ENCODE results near the gene HBP1. TPM values are rescaled to one million over a fixed set of nuclear protein-coding genes. Genes with fewer than 3 reads are reported as not detected.
"Not testable (repeated sequence)": the region's sequence is repeated elsewhere in the genome, so short reads cannot be mapped to it uniquely, and the experiment has no call there.

HBP1 gene
- total RNA-seq, 1 donor from 2014 or later = 62.1 TPM

GRCh38 chr7:107185716-107186115, 16.9 kb downstream of the HBP1 start:
- DNase-seq (ENCODE audit: low spot score) = no peak

- DNase-seq (ENCODE audit: low spot score) = no peak
These were observed 17.4 kb downstream of the HBP1 start for GRCh38 chr7:107186240-107186639.

GRCh38 chr7:107187774-107188173, 19.0 kb downstream of the HBP1 start:
- DNase-seq (ENCODE audit: low spot score) = no peak

GRCh38 chr7:107190090-107190489, 21.3 kb downstream of the HBP1 start:
- no peak for DNase-seq (ENCODE audit: low spot score)

- DNase-seq (ENCODE audit: low spot score) = no peak
These were observed 25.2 kb downstream of the HBP1 start for GRCh38 chr7:107194052-107194451.

GRCh38 chr7:107196834-107197610, 28.2 kb downstream of the HBP1 start:
- DNase-seq (ENCODE audit: low spot score) = no peak

- DNase-seq (ENCODE audit: low spot score) = no peak
These were observed 33.1 kb downstream of the HBP1 start for GRCh38 chr7:107201795-107202450.

- DNase-seq (ENCODE audit: low spot score) = no peak
These were observed 34.8 kb downstream of the HBP1 start for GRCh38 chr7:107203607-107204006.

- DNase-seq (ENCODE audit: low spot score) = no peak
These were observed 37.3 kb downstream of the HBP1 start for GRCh38 chr7:107206136-107206535.

- no peak for DNase-seq (ENCODE audit: low spot score)
These were observed 37.9 kb downstream of the HBP1 start for GRCh38 chr7:107206706-107207105.

GRCh38 chr7:107207459-107207858, 38.7 kb downstream of the HBP1 start:
- DNase-seq (ENCODE audit: low spot score) = no peak

- no peak for DNase-seq (ENCODE audit: low spot score)
These were observed 39.3 kb downstream of the HBP1 start for GRCh38 chr7:107208024-107208521.

GRCh38 chr7:107208563-107208962, 39.8 kb downstream of the HBP1 start:
- no peak for DNase-seq (ENCODE audit: low spot score)

GRCh38 chr7:107209565-107209964, 40.8 kb downstream of the HBP1 start:
- DNase-seq (ENCODE audit: low spot score) = no peak

- DNase-seq (ENCODE audit: low spot score) = no peak
These were observed 41.6 kb downstream of the HBP1 start for GRCh38 chr7:107210400-107210799.

- DNase-seq (ENCODE audit: low spot score) = no peak
These were observed 43.9 kb downstream of the HBP1 start for GRCh38 chr7:107212725-107213124.

GRCh38 chr7:107213193-107213788, 44.5 kb downstream of the HBP1 start:
- no peak for DNase-seq (ENCODE audit: low spot score)

- no peak for DNase-seq (ENCODE audit: low spot score)
These were observed 45.1 kb downstream of the HBP1 start for GRCh38 chr7:107213945-107214344.

GRCh38 chr7:107219563-107220244, 50.9 kb downstream of the HBP1 start:
- DNase-seq (ENCODE audit: low spot score) = no peak

GRCh38 chr7:107220356-107220755, 51.6 kb downstream of the HBP1 start:
- no peak for DNase-seq (ENCODE audit: low spot score)

- DNase-seq (ENCODE audit: low spot score) = not testable (repeated sequence)
These were observed 52.0 kb downstream of the HBP1 start for GRCh38 chr7:107220806-107221205.
